PFSK-1 (cell line): ENCODE data around the gene NKX2-4.

Source experiments
- FOXP2 ChIP-seq: optimal IDR thresholded peaks from 2 replicates; pipeline ENCODE3; 2011; ENCODE audit warnings: borderline replicate concordance, control low read depth, inconsistent platforms; ENCODE audit not compliant: insufficient read depth; ENCODE audit errors: extremely low read length, extremely low read depth
- POLR2AphosphoS5 ChIP-seq: IDR thresholded peaks from 2 replicates; pipeline ENCODE4 v1.6.1; 2012; ENCODE audit warnings: low read depth, mild to moderate bottlenecking, control low read depth, low read length, moderate library complexity
- SIN3A ChIP-seq: IDR thresholded peaks from 2 replicates; pipeline ENCODE4 v1.6.1; 2012; ENCODE audit warnings: mild to moderate bottlenecking, low read length, moderate library complexity, borderline replicate concordance; ENCODE audit not compliant: insufficient read depth
- TAF1 ChIP-seq: IDR thresholded peaks from 2 replicates; pipeline ENCODE4 v1.6.1; 2012; ENCODE audit warnings: low read length, control low read depth, borderline replicate concordance; ENCODE audit not compliant: insufficient read depth
- TF ChIP-seq, protein P1 (sequence below), 2 experiments: IDR thresholded peaks; 2 replicates each; pipeline versions ENCODE4 v1.6.1 to v1.8.0; 2011 to 2012; ENCODE audit warnings: low read depth in 2 of 2, low read length in 2 of 2, control low read depth in 1 of 2, inconsistent platforms in 1 of 2, mild to moderate bottlenecking in 1 of 2, moderate library complexity in 1 of 2; ENCODE audit not compliant: insufficient read depth in 1 of 2

The NKX2-4 gene

GRCh38 chr20:21421601-21422236, 24.4 kb upstream of the NKX2-4 start:
- TF ChIP-seq POLR2AphosphoS5 (no peak), TAF1 (no peak), SIN3A (no peak), FOXP2 (no peak)
- TF ChIP-seq, protein P1, sequence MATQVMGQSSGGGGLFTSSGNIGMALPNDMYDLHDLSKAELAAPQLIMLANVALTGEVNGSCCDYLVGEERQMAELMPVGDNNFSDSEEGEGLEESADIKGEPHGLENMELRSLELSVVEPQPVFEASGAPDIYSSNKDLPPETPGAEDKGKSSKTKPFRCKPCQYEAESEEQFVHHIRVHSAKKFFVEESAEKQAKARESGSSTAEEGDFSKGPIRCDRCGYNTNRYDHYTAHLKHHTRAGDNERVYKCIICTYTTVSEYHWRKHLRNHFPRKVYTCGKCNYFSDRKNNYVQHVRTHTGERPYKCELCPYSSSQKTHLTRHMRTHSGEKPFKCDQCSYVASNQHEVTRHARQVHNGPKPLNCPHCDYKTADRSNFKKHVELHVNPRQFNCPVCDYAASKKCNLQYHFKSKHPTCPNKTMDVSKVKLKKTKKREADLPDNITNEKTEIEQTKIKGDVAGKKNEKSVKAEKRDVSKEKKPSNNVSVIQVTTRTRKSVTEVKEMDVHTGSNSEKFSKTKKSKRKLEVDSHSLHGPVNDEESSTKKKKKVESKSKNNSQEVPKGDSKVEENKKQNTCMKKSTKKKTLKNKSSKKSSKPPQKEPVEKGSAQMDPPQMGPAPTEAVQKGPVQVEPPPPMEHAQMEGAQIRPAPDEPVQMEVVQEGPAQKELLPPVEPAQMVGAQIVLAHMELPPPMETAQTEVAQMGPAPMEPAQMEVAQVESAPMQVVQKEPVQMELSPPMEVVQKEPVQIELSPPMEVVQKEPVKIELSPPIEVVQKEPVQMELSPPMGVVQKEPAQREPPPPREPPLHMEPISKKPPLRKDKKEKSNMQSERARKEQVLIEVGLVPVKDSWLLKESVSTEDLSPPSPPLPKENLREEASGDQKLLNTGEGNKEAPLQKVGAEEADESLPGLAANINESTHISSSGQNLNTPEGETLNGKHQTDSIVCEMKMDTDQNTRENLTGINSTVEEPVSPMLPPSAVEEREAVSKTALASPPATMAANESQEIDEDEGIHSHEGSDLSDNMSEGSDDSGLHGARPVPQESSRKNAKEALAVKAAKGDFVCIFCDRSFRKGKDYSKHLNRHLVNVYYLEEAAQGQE (IDR thresholded peaks at IDR 0.05; ENCODE audit: insufficient read depth in 1 of 2, low read depth in 2 of 2, low read length in 2 of 2) = no peak

DNA sequence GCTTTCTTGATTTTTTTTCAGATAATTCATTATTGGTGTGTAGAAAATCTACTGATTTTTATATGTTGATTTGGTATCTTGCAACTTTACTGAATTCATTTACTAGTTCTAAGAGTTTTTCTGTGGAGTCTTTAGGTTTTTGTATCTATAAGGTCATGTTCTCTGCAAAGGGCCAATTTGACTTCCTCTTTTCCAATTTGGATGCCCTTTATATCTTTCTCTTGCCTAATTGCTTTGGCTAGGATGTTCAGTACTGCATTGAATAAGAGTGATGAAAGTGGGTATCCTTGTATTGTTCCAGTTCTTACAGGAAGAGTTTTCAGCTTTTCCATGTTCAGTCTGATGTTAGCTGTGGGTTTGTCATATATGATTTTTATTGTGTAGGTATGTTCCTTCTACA, 14.4 kb upstream of the NKX2-4 start:
- TF ChIP-seq SIN3A (no peak), POLR2AphosphoS5 (no peak)
- TF ChIP-seq, protein P1 (IDR thresholded peaks at IDR 0.05; ENCODE audit: insufficient read depth in 1 of 2, low read depth in 2 of 2, low read length in 2 of 2) = no peak

DNA sequence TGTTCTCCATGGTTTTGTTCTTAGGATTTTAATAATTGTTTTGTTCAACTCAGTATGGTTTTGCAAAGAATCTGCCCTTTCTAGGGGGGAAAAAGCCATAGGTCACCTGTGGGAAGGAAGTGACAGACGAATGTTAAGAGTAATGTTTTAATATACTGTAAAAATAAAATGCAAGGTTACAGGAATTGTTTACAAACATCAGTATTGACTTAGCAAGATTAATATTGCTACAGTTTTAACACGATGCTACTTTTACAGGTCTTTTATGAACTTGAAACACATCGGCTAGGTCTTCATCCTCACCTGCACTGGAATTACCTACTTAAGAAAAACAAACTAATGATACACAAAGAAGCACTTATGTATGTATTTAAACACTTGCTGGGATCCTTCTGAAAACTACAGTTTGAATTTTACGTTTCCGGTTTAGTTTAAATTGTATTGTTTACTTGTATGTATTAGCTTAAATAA, 1.7 kb upstream of the NKX2-4 start:
- no peak for TF ChIP-seq POLR2AphosphoS5

GRCh38 chr20:21398109-21399004, 1.0 kb upstream of the NKX2-4 start:
- no peak for TF ChIP-seq POLR2AphosphoS5

GRCh38 chr20:21396599-21397340, 556 bp downstream of the NKX2-4 start:
- no peak for TF ChIP-seq TAF1

GRCh38 chr20:21395666-21396598, 1.4 kb downstream of the NKX2-4 start:
- TF ChIP-seq SIN3A (no peak), POLR2AphosphoS5 (no peak)

GRCh38 chr20:21395051-21395665, 2.2 kb downstream of the NKX2-4 start:
- no peak for TF ChIP-seq TAF1
- TF ChIP-seq POLR2AphosphoS5 = no peak
- TF ChIP-seq SIN3A = no peak
- no peak for TF ChIP-seq FOXP2
- TF ChIP-seq, protein P1 (IDR thresholded peaks at IDR 0.05; ENCODE audit: insufficient read depth in 1 of 2, low read depth in 2 of 2, low read length in 2 of 2) = no peak
